ENCODE results near the gene KCNT1. TPM values are rescaled to one million over a fixed set of nuclear protein-coding genes. Genes with fewer than 3 reads are reported as not detected.
A peak's percentile ranks its signal among the peaks of the same experiment; 100 is the strongest.

Gene KCNT1
- polyA plus RNA-seq, 1 donor, result 16.8 TPM

GRCh38 chr9:135747311-135747710 is 45.3 kb downstream of the KCNT1 start:
- no peak for DNase-seq

DNA sequence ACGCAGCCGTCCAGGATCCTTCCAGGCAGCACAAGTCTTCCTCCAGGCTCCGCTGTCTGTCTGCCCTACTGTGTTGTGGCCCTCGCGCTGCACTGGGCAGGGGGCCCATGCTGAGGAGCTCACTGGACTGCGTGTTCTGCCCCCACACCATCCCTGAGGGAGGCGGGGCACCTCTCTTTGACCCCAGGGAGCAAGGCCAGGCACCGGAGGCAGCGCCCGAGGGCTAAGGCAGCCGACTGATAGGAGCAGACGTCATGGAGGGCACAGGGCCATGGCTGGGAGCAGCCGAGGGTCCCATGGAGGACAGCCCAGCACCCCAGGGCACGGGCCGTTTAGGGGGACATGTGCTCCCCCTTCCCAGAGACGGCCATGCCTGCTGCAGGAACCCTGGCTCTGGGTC is 46.7 kb downstream of the KCNT1 start:
- DNase-seq, result no peak

GRCh38 chr9:135749171-135750045 is 47.4 kb downstream of the KCNT1 start:
- DNase-seq, result no peak

- no peak for DNase-seq
Observed at GRCh38 chr9:135750786-135751185, 48.8 kb downstream of the KCNT1 start.

DNA sequence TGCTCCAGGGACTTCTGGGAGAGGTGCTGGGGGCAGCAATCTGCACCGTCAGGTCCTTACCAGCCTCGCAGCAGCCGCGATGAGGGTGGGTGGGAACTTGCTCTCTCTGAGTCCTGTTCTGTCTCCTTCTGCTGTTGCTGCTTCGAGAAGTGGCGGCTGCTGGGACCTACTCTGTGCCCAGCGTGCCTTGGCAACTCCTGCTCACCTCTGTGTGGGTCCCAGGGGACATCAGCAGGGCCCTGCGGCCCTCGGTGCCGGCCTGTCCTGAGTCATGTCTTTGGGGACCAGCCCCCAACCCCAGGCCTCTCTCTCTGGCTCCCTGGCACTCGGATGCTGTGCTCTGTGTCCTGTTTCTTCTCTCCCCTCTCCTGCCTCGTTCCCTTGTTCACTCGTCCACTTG is 49.5 kb downstream of the KCNT1 start:
- DNase-seq, result no peak

DNA sequence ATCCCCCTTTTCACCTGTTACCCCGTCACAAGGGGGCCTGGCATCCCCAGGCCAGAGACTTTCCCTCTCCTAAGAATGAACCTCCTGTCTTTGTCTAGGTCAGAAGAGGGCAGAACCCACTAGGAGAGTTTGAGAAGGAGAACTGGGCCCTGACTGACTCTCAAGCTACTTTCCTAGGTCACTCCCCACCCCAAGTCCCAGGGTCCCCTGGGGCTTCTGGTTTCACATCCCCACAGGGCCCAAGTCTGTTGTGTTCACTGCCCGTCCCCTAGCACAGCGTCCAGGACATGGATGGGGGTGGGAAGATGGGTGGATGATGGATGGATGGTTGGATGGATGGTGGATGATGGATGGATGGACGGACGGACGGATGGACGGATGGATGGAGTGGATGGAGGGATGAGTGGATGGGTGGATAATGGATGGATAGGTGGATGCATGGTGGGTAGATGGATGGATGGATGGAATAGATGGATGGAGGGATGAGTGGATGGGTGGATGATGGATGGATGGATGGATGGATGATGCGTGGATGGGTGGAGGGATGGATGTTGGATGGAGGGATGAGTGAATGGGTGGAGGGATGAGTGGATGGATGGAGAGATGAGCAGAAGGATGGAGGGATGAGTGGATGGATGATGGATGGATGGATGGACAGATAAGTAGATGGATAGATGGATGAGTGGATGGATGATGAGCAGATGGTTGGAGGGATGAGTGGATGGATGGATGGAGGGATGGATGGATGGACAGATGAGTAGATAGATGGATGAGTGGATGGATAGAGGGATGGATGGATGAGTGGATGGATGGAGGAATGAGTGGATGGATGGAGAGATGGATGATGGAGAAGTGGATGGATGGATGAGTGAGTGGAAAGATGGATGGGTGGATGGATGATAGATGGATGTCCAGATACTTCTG is 50.6 kb downstream of the KCNT1 start:
- no peak for DNase-seq

DNA sequence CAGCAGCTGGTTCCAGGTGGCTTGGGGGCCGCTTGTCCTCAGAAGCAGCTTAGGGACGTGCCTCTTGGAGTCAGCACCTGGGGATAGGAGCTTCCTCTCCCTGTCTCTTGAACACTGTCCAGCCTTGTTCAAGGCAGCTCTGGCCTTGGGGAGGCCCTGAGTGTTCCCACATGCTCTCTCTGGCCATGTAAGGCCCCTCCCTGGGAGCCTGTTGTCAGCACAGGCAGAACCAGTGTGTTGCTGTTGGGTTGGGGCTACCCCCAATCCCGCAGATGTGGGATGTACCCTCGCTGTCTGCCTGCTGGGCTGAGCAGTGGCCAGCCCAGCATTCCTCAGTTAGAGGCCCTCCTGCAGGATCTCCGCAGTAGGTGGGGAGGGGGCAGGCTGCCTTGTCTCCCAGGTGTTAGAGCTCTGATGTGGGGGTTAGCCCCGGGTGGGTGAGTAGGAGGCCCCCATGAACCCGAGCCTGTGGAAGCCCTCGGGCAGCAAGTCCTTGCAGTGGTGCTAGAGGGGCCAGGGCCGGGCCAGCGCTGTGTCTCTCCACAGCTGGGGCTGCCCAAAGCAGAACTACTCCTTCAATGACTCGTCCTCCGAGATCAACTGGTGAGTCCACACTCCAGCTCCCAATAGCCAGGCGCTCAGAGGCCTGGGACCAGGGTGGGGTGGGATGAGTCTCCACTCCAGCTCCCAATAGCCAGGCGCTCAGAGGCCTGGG is 51.6 kb downstream of the KCNT1 start:
- no peak for DNase-seq

GRCh38 chr9:135756576-135756975 is 54.6 kb downstream of the KCNT1 start:
- DNase-seq, result no peak

DNA sequence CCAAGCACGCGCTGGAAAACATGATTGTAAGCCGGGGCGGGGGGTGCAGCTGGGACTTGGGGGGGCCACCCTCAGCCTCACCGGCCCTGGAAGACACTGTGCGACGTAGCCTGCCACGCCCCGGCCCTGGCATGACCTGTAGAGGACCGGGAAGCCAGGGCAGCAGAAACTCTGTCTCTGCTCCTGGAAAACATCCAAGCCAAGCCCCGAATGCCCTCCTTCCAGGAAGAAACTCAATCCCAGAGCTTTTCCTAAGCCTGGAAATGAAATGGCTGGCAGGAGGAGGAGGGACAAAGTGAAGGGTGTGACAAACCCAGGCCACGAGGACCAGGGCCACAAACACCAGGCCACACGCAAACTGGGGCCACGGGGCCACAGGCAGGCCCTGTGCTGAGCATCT is 55.4 kb downstream of the KCNT1 start:
- DNase-seq, result peak; percentile 46

DNA sequence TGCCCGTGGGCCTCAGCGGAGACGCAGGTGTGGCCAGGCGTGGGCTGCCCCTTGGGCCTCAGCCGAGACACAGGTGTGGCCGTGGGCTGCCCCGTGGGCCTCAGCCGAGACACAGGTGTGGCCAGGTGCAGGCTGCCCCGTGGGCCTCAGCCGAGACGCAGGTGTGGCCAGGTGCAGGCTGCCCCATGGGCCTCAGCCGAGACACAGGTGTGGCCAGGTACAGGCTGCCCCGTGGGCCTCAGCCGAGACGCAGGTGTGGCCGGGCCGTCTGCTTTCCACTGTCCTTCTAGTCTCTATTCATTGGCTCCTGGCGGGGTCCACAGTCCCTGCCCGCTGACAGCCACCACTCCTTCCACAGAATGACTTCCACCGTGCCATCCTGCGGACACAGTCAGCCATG is 56.1 kb downstream of the KCNT1 start:
- no peak for DNase-seq

- DNase-seq, result no peak
Observed at GRCh38 chr9:135758870-135759269, 56.9 kb downstream of the KCNT1 start.

DNA sequence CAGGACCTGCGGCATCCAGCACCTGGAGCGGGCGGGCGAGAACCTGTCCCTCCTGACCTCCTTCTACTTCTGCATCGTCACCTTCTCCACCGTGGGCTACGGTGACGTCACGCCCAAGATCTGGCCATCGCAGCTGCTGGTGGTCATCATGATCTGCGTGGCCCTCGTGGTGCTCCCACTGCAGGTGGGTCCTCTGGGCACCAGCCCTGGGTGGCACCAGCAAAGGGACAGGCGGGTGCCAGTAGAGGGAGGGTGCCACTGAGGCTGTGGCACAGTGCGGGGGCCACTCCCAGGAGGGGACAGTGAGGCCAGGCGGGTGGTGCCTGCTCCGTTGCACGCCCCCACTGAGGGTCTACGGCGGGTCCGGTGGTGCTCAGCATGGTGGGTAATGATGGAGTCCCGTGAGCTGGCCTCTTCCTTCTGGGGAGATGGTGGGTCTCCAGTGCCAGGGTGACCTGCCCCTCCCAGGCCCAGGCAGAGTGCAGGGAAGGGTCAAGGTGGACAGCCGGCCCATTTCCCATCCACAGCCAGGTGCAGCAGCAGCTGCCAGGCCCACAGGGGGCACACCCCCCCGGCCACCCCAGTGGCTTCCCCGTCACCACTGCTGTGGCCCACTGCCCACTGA is 57.8 kb downstream of the KCNT1 start:
- DNase-seq, result no peak

DNA sequence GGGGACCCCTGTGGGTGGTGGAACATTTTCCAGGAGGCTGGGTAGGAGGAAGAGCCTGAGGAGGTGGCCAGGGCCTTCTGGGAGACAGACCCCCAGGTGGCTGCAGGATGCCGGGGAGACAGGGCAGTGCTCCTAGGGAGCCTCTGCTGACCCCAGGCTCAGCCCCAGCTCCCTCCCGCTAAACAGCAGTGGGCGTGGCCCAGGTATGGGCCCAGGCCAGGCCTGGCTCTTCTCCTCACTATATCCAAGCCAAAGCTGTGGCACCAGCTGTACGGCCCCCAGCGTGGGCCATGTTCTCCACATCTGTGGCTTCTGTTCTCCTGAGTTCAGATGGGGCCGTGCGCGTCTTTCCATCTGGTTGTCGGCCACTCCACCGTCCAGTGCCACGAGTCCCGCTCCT is 58.5 kb downstream of the KCNT1 start:
- DNase-seq, result no peak

DNA sequence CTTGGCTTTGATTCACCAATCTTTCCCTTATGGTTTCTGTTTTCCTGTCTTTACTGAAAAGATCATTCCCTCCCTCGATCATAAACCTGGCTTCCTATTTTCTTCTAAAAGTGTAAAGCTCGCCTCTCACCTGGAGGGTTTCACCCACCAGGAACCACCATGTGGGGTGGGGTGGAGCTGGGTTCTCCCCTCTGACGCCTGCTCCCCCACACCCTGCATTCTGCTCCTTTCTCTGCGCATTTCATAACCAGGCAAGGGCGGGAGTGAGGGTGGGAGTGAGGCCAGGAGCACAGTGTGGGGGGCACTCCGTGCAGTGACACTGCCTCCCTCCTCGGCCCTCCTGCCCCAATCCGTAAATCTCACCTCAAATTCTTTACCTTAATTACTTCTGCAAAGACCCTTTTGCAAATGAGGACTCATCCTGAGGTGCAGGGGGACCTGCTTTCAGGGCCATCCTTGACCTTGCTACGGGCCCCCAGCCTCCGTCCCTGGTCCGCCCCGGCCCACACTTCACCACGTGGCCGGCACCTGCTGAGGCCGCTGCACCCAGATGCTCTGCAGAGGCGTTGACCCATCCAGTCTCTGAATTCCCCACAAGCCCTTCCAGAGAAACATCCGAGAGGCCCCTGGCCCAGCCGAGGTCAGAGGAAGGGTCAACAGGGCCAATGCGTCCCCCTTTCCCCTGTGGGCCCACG is 59.3 kb downstream of the KCNT1 start:
- no peak for DNase-seq

GRCh38 chr9:135761845-135762168 is 59.8 kb downstream of the KCNT1 start:
- no peak for DNase-seq

DNA sequence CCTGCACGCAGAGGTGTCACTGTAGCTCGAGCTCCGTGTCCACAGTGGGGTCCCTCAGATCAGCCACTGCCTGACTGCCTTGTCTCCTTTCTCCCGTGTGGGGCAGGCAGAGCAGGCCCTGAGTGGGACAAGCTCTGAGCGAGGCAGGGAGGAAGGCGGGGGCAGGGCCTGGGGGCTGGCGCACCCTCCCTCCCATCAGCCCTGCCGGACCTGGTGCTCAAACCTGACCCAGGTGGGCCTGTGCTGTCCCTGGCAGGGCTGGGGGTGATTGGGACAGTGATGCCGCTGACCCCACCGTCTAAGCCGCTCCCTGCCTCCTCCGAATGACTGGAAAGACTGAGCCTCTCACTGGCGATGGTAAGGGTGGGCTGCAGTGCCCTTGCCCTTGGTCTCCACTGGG is 60.9 kb downstream of the KCNT1 start:
- DNase-seq, result no peak

DNA sequence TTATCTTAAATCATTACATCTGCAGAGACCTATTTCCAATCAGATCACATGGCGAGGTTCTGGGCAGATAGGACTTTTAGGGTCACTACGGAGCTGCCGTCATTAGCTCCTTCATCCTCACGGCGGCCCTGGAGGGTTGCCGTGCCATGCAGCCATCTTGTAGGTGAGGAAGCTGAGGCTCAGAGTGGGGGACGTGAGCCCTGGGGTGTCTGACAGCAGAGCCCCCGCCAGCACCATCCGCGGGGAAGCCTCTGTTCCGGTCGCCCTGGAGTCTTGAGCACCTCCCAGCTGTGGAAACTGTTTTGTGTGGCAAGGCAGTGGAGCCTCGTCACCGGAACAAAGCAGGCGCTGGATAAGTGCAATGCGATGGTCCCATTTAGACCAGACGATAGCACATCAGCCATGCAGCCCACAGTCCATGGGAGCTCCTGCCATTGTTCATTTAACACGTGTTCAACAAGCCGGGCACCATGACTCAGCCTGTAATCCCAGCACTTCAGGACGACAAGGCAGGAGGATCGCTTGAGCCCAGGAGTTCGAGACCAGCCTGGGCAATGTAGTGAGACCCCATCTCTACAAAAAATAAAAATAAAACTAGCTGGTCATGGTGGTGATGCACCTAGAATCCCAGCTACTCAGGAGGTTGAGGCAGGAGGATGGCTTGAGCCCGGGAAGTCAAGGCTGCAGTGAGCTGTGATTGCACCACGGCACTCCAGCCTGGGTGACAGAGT is 61.9 kb downstream of the KCNT1 start:
- no peak for DNase-seq

GRCh38 chr9:135764731-135765130 is 62.7 kb downstream of the KCNT1 start:
- DNase-seq, result no peak

DNA sequence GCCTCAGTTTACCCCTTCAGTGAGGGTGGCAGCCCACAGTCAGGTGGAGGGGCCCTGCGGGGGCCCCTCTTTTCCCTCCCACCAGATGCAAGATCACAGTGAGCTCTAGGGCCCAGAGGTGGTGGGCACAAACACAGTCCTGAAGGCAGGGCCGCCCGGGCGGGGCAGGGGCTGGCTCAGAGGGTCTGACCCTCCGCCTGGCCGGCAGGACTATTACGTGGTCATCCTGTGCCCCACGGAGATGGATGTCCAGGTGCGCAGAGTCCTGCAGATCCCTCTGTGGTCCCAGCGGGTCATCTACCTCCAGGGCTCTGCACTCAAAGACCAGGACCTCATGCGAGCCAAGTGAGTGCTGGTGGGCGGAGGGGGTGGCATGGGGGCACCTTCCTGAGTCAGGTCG is 63.4 kb downstream of the KCNT1 start:
- DNase-seq, result no peak

DNA sequence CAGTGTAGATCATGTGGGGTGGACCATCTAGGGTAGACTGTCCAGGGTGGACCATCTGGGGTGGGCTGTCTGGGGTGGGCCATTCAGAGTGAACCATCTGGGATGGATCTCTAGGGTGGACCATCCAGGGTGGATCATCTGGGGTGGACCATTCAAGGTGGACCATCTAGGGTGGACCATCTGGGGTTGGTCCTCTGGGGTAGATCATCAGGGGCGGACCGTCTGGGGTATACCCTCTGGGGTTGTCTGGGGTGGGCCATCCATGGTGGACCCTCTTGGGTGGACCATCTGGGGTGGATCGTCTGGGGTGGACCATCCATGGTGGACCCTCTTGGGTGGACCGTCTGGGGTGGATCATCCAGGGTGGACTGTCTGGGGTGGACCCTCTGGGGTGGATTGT is 64.3 kb downstream of the KCNT1 start:
- no peak for DNase-seq

GRCh38 chr9:135766707-135767106 is 64.7 kb downstream of the KCNT1 start:
- DNase-seq, result no peak
